Smooth muscle cell (in vitro differentiated cells): ENCODE results near the gene BSCL2. TPM values are rescaled to one million over a fixed set of nuclear protein-coding genes. Genes with fewer than 3 reads are reported as not detected.

ENCODE experiments used
- DNase-seq: peaks from one replicate; lab custom pipeline; 2025; ENCODE audit not compliant: unreplicated experiment; lab: John Stamatoyannopoulos, UW
- H2AFZ ChIP-seq: fragments of 200-600 bp; sonication (generic); 2 replicates; pipeline ENCODE4 v1.6.0; 2016; ENCODE audit warnings: antibody characterized with exemption, low read depth, mild to moderate bottlenecking
- H3F3A ChIP-seq: fragments of 200-600 bp; sonication (generic); 2 replicates; pipeline ENCODE4 v1.6.0; 2017; ENCODE audit warnings: antibody characterized with exemption, low read depth
- H3K27ac ChIP-seq: fragments of 200-600 bp; sonication (generic); 2 replicates; pipeline ENCODE4 v1.5.1; 2016; ENCODE audit warnings: low read depth, mild to moderate bottlenecking
- H3K27me3 ChIP-seq: fragments of 200-600 bp; sonication (generic); 2 replicates; pipeline ENCODE4 v1.6.1; 2016; ENCODE audit warnings: low read depth, mild to moderate bottlenecking
- H3K36me3 ChIP-seq: fragments of 200-600 bp; sonication (generic); 2 replicates; pipeline ENCODE4 v1.5.1; 2016; ENCODE audit warnings: low read depth
- H3K4me1 ChIP-seq: fragments of 200-600 bp; sonication (generic); 2 replicates; pipeline ENCODE4 v1.5.1; 2016; ENCODE audit warnings: low read depth
- H3K4me2 ChIP-seq: fragments of 200-600 bp; sonication (generic); 2 replicates; pipeline ENCODE4 v1.6.0; 2016; ENCODE audit warnings: mild to moderate bottlenecking
- H3K4me3 ChIP-seq: fragments of 200-600 bp; sonication (generic); 2 replicates; pipeline ENCODE4 v1.5.1; 2016; ENCODE audit warnings: mild to moderate bottlenecking
- H3K79me2 ChIP-seq: fragments of 200-600 bp; sonication (generic); 2 replicates; pipeline ENCODE4 v1.6.0; 2016; ENCODE audit warnings: low read depth, mild to moderate bottlenecking
- H3K9ac ChIP-seq: fragments of 200-600 bp; sonication (generic); 2 replicates; pipeline ENCODE4 v1.6.0; 2016; ENCODE audit warnings: low read depth
- H3K9me3 ChIP-seq: fragments of 200-600 bp; sonication (generic); replicated peaks from 2 replicates; pipeline ENCODE4 v1.5.1; 2016; ENCODE audit warnings: low read depth
- H4K20me1 ChIP-seq: fragments of 200-600 bp; sonication (generic); 2 replicates; pipeline ENCODE4 v1.6.0; 2016; ENCODE audit warnings: low read depth
- WGBS: methylation state at CpG from one replicate; pipeline ENCODE4 v1.1.7; 2016; ENCODE audit warnings: low lambda C conversion rate; 5-methylcytosine and 5-hydroxymethylcytosine counted together
- polyA plus RNA-seq: library from polyadenylated mRNA; unstranded; fragments of >200 nt; fragmentation: Nextera tagmentation; extraction: Ambion mirVana; gene quantifications from 2 replicates; pipeline ENCODE4 v1.2.1, GENCODE V29; 2016
- total RNA-seq: library from RNA; depleted of rRNA; stranded (reverse); fragments of >200 nt; gene quantifications from 2 replicates; pipeline ENCODE4 v1.2.3, GENCODE V29; 2014
- TF ChIP-seq, protein P1 (sequence below): fragments of 200-600 bp; sonication (generic); IDR thresholded peaks from 2 replicates; pipeline ENCODE4 v1.5.1; 2017; ENCODE audit warnings: borderline replicate concordance, mild to moderate bottlenecking, antibody characterized with exemption; ENCODE audit not compliant: insufficient read depth, poor library complexity, severe bottlenecking

Gene BSCL2
- total and polyA plus RNA-seq, 2 experiments from 2014 or later, result 79.7 to 115 TPM

DNA sequence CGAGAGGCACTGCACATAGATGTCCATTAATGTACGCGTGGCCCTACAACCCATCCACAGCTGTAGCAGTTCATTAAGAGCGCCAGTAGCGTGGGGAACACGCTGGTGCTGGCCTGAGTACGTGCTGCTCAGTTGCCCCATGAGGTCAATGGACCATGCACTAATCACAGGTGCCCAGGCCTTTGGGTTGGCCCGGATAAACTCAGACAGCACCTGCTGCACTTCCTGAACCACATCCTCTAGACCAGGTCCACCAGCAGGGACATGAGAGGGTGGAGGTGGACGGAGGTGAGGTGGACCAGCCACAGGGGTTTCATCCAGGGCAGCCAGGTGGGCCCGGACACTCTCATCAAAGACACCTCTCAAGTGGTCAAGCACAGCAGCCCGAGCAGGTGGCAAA lies 57.7 kb downstream of the BSCL2 start:
- Histone ChIP-seq H3K27ac (no peak overlapping the region), H3K36me3 (no peaks in the 10 kb centered on the region), H3K9ac (no peak overlapping the region), H3K4me2 (no peak overlapping the region), H3K4me1 (peaks cover 3% of the 10 kb centered on the region), H4K20me1 (peaks cover 6% of the 10 kb centered on the region), H3K79me2 (peaks cover 37% of the 10 kb centered on the region), H2AFZ (no peak overlapping the region), H3F3A (peaks cover 3% of the 10 kb centered on the region), H3K27me3 (no peaks in the 10 kb centered on the region), H3K9me3 (no peaks in the 10 kb centered on the region), H3K4me3 (no peak overlapping the region)
- no peak for DNase-seq
- WGBS, result 98% methylated on average over 11 of the region's 11 CpGs
- TF ChIP-seq, protein P1, sequence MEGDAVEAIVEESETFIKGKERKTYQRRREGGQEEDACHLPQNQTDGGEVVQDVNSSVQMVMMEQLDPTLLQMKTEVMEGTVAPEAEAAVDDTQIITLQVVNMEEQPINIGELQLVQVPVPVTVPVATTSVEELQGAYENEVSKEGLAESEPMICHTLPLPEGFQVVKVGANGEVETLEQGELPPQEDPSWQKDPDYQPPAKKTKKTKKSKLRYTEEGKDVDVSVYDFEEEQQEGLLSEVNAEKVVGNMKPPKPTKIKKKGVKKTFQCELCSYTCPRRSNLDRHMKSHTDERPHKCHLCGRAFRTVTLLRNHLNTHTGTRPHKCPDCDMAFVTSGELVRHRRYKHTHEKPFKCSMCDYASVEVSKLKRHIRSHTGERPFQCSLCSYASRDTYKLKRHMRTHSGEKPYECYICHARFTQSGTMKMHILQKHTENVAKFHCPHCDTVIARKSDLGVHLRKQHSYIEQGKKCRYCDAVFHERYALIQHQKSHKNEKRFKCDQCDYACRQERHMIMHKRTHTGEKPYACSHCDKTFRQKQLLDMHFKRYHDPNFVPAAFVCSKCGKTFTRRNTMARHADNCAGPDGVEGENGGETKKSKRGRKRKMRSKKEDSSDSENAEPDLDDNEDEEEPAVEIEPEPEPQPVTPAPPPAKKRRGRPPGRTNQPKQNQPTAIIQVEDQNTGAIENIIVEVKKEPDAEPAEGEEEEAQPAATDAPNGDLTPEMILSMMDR, result no peak

DNA sequence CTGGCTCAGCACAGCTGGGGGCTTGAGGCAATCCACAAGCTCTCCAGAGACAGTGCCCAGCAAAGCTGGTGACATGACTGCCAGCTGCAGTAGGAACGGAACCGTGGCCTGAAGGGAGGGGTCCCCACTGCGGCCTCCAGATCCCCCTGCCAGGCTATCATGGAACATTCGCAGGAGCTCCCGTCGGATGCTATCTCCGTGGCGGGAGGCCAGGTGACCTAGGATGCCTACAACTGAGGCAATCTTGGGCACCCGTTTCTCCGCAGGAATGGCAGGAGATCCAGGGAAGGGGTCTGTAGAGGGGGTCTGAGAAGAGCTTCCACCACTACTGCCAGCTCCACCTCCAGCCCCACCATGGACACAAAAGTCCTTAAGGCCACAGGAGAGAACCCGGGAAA lies 58.3 kb downstream of the BSCL2 start:
- TF ChIP-seq, protein P1, result no peak
- H3K27ac ChIP-seq, result no peak overlapping the region
- H2AFZ ChIP-seq, result no peak overlapping the region
- peaks cover 6% of the 10 kb centered on the region for H4K20me1 ChIP-seq
- no peaks in the 10 kb centered on the region for H3K27me3 ChIP-seq
- no peaks in the 10 kb centered on the region for H3K36me3 ChIP-seq
- H3K4me1 ChIP-seq, result peaks cover 3% of the 10 kb centered on the region
- peaks cover 3% of the 10 kb centered on the region for H3F3A ChIP-seq
- 99% methylated on average over 11 of the region's 11 CpGs for WGBS
- peaks cover 42% of the 10 kb centered on the region for H3K79me2 ChIP-seq
- no peak overlapping the region for H3K4me2 ChIP-seq
- no peaks in the 10 kb centered on the region for H3K9me3 ChIP-seq
- DNase-seq, result no peak
- no peak overlapping the region for H3K4me3 ChIP-seq
- no peak overlapping the region for H3K9ac ChIP-seq

DNA sequence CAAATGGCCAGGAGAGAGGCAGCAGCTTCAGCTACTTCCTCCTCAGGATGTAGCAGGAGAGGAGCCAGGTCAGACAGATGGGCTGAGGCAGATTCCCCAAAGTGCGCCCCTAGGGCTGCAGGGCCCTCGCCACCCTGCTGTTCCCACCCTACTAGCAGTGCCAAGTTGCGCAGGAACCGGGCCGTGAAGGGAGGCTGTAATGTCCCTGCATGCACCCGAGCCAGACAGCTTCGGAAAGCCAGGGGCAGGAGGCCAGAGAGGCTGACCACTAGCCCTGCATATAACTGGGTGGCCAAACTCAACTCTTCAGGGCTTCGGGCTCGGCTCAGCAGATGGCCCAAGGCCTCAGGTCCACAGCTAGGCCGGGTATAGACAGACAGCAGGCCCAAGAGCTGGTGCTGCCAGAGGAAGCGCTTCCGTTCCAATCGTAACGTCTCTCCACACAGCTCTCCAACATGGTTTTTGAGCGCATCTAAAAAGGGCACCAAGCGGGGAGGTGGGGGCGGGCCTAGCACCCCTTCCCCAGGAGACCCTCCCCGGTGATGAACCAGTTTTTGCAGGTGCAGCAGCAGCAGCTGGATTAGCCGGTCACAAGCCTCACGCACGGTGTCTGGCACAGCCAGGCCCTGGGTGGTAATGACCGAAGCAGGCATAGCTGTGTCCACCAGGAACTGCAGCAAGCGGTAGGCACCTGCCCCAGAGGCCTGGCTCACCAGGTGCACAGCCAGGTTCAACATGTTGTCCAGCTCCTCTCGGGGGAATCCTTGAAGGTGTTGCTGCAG lies 58.8 kb downstream of the BSCL2 start:
- H3K79me2 ChIP-seq, result peaks cover 48% of the 10 kb centered on the region
- no peaks in the 10 kb centered on the region for H3K36me3 ChIP-seq
- no peak overlapping the region for H2AFZ ChIP-seq
- no peaks in the 10 kb centered on the region for H3K9me3 ChIP-seq
- H3F3A ChIP-seq, result peaks cover 3% of the 10 kb centered on the region
- no peak overlapping the region for H3K4me2 ChIP-seq
- DNase-seq, result no peak
- no peak overlapping the region for H3K27ac ChIP-seq
- H3K4me3 ChIP-seq, result no peak overlapping the region
- peaks cover 3% of the 10 kb centered on the region for H3K4me1 ChIP-seq
- H3K27me3 ChIP-seq, result no peaks in the 10 kb centered on the region
- TF ChIP-seq, protein P1, result no peak
- no peak overlapping the region for H3K9ac ChIP-seq
- WGBS, result 97% methylated on average over 24 of the region's 24 CpGs
- peaks cover 6% of the 10 kb centered on the region for H4K20me1 ChIP-seq

DNA sequence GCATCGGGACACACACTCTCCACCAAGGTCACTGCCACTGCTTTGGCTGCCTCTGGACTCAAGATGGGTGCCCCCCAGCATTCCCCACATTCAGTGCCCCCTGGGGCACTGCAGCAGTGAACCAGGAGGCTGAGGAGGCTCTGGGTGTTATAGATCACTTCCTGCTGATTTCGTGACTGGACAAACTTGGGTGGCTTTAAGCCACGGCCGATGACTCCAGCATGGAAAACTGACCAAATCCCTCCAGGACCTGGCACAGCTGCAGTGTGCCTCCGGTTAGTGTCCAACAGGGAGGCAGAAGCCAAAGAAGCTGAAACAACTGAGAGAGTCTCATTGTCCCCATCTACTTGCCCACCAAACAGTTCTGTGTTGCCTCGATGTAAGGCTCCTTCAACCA lies 59.6 kb downstream of the BSCL2 start:
- Histone ChIP-seq H2AFZ (no peak overlapping the region), H3K9ac (no peak overlapping the region), H4K20me1 (peaks cover 6% of the 10 kb centered on the region), H3K4me3 (no peak overlapping the region), H3K79me2 (peaks cover 51% of the 10 kb centered on the region), H3K27ac (peak overlapping the region; percentile 54), H3K27me3 (no peaks in the 10 kb centered on the region), H3F3A (peaks cover 3% of the 10 kb centered on the region), H3K9me3 (no peaks in the 10 kb centered on the region), H3K4me2 (no peak overlapping the region), H3K36me3 (no peaks in the 10 kb centered on the region), H3K4me1 (peaks cover 3% of the 10 kb centered on the region)
- DNase-seq, result no peak
- TF ChIP-seq, protein P1, result no peak
- 95% methylated on average over 6 of the region's 6 CpGs for WGBS
